ENCODE measurements around the gene AFF1. TPM values are rescaled to one million over a fixed set of nuclear protein-coding genes. Genes with fewer than 3 reads are reported as not detected.

Gene AFF1
- total and polyA plus RNA-seq, 2 of the 4 experiments (the other 2 are of a cell fraction): 7.0 to 9.6 TPM

GRCh38 chr4:86980230-86980629 lies 45.4 kb downstream of the AFF1 start:
- Histone ChIP-seq H2BK120ac (ENCODE audit: low read depth, low read length) (no peak overlapping the region), H2BK5ac (ENCODE audit: low read depth, low read length, poor library complexity, severe bottlenecking) (no peak overlapping the region), H4K91ac (ENCODE audit: insufficient read depth, low read depth, low read length) (no peak overlapping the region), H3K9ac (ENCODE audit: low read depth, low read length) (no peak overlapping the region), H3K18ac (ENCODE audit: low read depth, low read length) (no peak overlapping the region), H3K14ac (replicated peaks; ENCODE audit: low read depth, low read length) (no peak overlapping the region), H3K79me1 (ENCODE audit: low read depth in 1 of 2, low read length in 2 of 2) (peaks cover 16 to 20% of the 10 kb centered on the region in 2 experiments), H3K9me1 (ENCODE audit: insufficient read depth, low read length) (no peaks in the 10 kb centered on the region; the same call in 1 of the 2 replicates), H3K4ac (ENCODE audit: low read depth, low read length) (no peak overlapping the region), H2AK5ac (ENCODE audit: low read depth, low read length) (no peak overlapping the region), H2BK15ac (ENCODE audit: low read depth, low read length) (no peak overlapping the region), H3K27ac (ENCODE audit: insufficient read depth, low read length) (no peak overlapping the region), H2AFZ (replicated peaks; ENCODE audit: low read length, poor library complexity) (no peak overlapping the region), H3K56ac (ENCODE audit: extremely low read depth, insufficient read depth, low read length) (no peak overlapping the region), H3K27me3 (ENCODE audit: control insufficient read depth, insufficient read depth, low read length) (no peaks in the 10 kb centered on the region), H3K4me3 (ENCODE audit: insufficient read depth, low read depth, low read length) (no peak overlapping the region), H4K5ac (ENCODE audit: low read depth, low read length) (no peak overlapping the region), H3K4me2 (ENCODE audit: low read depth, low read length) (no peak overlapping the region), H3K4me1 (ENCODE audit: control insufficient read depth, insufficient read depth, low read length) (no peaks in the 10 kb centered on the region; the same call in 1 of the 2 replicates), H4K20me1 (ENCODE audit: insufficient read depth, low read length) (no peaks in the 10 kb centered on the region), H2AK9ac (replicated peaks; ENCODE audit: low read depth, low read length, poor library complexity) (no peak overlapping the region), H3K9me3 (ENCODE audit: control insufficient read depth, insufficient read depth, low read length) (no peaks in the 10 kb centered on the region), H3K23ac (ENCODE audit: low read depth, low read length) (no peak overlapping the region), H4K8ac (ENCODE audit: low read depth in 2 of 2, low read length in 2 of 2) (no peak overlapping the region), H3K36me3 (ENCODE audit: control insufficient read depth, insufficient read depth, low read length) (no peaks in the 10 kb centered on the region), H2BK20ac (ENCODE audit: low read depth, low read length) (no peak overlapping the region)
- TF ChIP-seq SMC3 (IDR thresholded peaks at IDR 0.05; ENCODE audit: low read depth, low read length) (no peak), CEBPB (IDR thresholded peaks at IDR 0.05; ENCODE audit: low read depth, low read length) (no peak), MAFK (IDR thresholded peaks at IDR 0.05; ENCODE audit: low read depth, low read length) (no peak), NFE2L2 (IDR thresholded peaks at IDR 0.05; ENCODE audit: low read depth, low read length) (no peak), USF2 (IDR thresholded peaks at IDR 0.05; ENCODE audit: low read depth, low read length) (no peak), MAZ (IDR thresholded peaks at IDR 0.05; ENCODE audit: borderline replicate concordance, low read depth, low read length) (no peak), RFX5 (IDR thresholded peaks at IDR 0.05; ENCODE audit: low read depth, low read length) (no peak), CHD1 (IDR thresholded peaks at IDR 0.05; ENCODE audit: low read depth, low read length) (no peak)
- ATAC-seq (ENCODE audit: low read depth): no peak
- ChIA-PET POLR2A (ENCODE audit: unreplicated experiment) (no interaction called here), CTCF (no interaction called here)
- no peak for DNase-seq
- no TSS peak for BruUV-seq (replicated peaks)
- in situ Hi-C loops (cut with MboI; ENCODE audit: low sequenced_read_pairs) (no loop called here), intact Hi-C loops (cut with micrococcal nuclease) (no loop called here), dilution Hi-C loops (cut with HindIII; ENCODE audit: low sequenced_read_pairs, unreplicated experiment) (no loop called here)
- no CpG with 5 or more reads among the region's 2 CpGs for WGBS, 2 experiments (ENCODE audit: extremely low coverage in 2 of 2, insufficient read length in 1 of 2)

All from IMR-90 (cell line).